ENCODE results near the gene ZNF566.

DNA sequence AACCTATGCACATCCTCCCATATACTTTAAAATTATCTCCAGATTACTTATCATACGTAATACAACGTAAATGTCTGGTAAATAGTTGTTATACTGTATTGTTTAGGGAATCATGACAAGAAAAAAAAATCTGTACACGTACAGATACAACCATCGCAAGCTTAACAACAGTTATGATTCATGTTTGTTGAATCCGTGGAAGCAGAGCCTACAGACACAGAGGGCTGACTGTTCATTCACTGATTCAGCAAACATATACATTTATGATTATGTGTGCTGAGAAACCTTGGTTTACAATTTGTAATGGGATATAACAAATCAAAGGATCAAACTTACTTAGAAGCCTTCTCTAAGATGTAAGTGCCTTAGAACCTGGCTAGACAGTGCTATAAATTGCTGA, 37.2 kb upstream of the ZNF566 start:
- TF ChIP-seq CTCF (IDR thresholded peaks at IDR 0.05) (no peak), POLR2AphosphoS5 (IDR thresholded peaks at IDR 0.05) (no peak)

Data from upper lobe of left lung (tissue), 4 donors.